HG03571 (cell line): Measurements from ENCODE around the gene NADK.

Experiments used
- ATAC-seq: cut with Tn5 transposase; IDR thresholded peaks from one replicate; pipeline ENCODE4 v1.9.1; 2021; ENCODE audit not compliant: unreplicated experiment

NADK gene

GRCh38 chr1:1777950-1778662, at the start of gene NADK:
TSS of gene NADK (minus strand) at chr1:1778470. CDS start at chr1:1765406, 13,064 bp downstream.
- peak; percentile 31 for ATAC-seq

GRCh38 chr1:1827089-1827848, 49.0 kb upstream of the NADK start:
- ATAC-seq: no peak

GRCh38 chr1:1826356-1827088, 48.3 kb upstream of the NADK start:
- ATAC-seq: no peak

- no peak for ATAC-seq
These were observed 46.9 kb upstream of the NADK start for GRCh38 chr1:1825217-1825616.

GRCh38 chr1:1819762-1820161, 41.5 kb upstream of the NADK start:
- ATAC-seq: no peak

GRCh38 chr1:1817221-1817620, 39.0 kb upstream of the NADK start:
- ATAC-seq: no peak

GRCh38 chr1:1815606-1816281, 37.5 kb upstream of the NADK start:
- no peak for ATAC-seq

GRCh38 chr1:1809489-1809888, 31.2 kb upstream of the NADK start:
- no peak for ATAC-seq

GRCh38 chr1:1808206-1808605, 29.9 kb upstream of the NADK start:
- no peak for ATAC-seq

GRCh38 chr1:1806890-1807289, 28.6 kb upstream of the NADK start:
- no peak for ATAC-seq

- no peak for ATAC-seq
These were observed 26.0 kb upstream of the NADK start for GRCh38 chr1:1804301-1804700.

GRCh38 chr1:1802871-1803270, 24.6 kb upstream of the NADK start:
- no peak for ATAC-seq

- peak; percentile 62 for ATAC-seq
These were observed 21.4 kb upstream of the NADK start for GRCh38 chr1:1799716-1800115.

GRCh38 chr1:1797731-1798341, 19.6 kb upstream of the NADK start:
- ATAC-seq: no peak

GRCh38 chr1:1796466-1796865, 18.2 kb upstream of the NADK start:
- ATAC-seq: no peak

GRCh38 chr1:1794999-1795398, 16.7 kb upstream of the NADK start:
- ATAC-seq: no peak

- ATAC-seq: no peak
These were observed 15.4 kb upstream of the NADK start for GRCh38 chr1:1793481-1794244.

- no peak for ATAC-seq
These were observed 10.6 kb upstream of the NADK start for GRCh38 chr1:1788646-1789431.

GRCh38 chr1:1788136-1788535, 9.9 kb upstream of the NADK start:
- ATAC-seq: no peak
